PC-3 (cell line): ENCODE measurements around the gene SLC4A4. TPM values are rescaled to one million over a fixed set of nuclear protein-coding genes. Genes with fewer than 3 reads are reported as not detected.

Experiments
- ATAC-seq: fragments of 200-7000 bp; cut with Tn5 transposase; 2 replicates; pipeline ENCODE4 v1.9.1; 2020; ENCODE audit warnings: mild to moderate bottlenecking, moderate library complexity
- BruUV-seq: library from RNA; stranded (reverse); fragments of 400-500 nt; replicated peaks from 2 replicates; lab custom pipeline; 2021; lab: Mats Ljungman, UMichigan
- CTCF ChIA-PET: fragments of 300-600 bp; sonication (Branson Sonifier 250); formaldehyde crosslinking; loops from one replicate; lab custom pipeline; 2022; ENCODE audit warnings: antibody characterized with exemption; lab: Charles Lee
- POLR2A ChIA-PET: fragments of 300-600 bp; sonication (Branson Sonifier 250); formaldehyde crosslinking; loops from one replicate; lab custom pipeline; 2022; ENCODE audit warnings: antibody characterized with exemption; ENCODE audit not compliant: unreplicated experiment; lab: Charles Lee
- DNase-seq: peaks from one replicate; pipeline ENCODE4 v3.0.0-alpha.2; 2015
- H2AFZ ChIP-seq: fragments of 300-600 bp; sonication (generic); 2 replicates; pipeline ENCODE4 v1.6.0; 2016; ENCODE audit warnings: antibody characterized with exemption, low read length
- H3F3A ChIP-seq: fragments of 300-600 bp; sonication (generic); one replicate; pipeline ENCODE4 v1.6.0; 2017; ENCODE audit warnings: antibody characterized with exemption, low read length, control low read depth, mild to moderate bottlenecking; ENCODE audit not compliant: unreplicated experiment
- H3K27ac ChIP-seq: fragments of 300-600 bp; sonication (generic); 2 replicates; pipeline ENCODE4 v1.5.1; 2016; ENCODE audit warnings: mild to moderate bottlenecking, low read length
- H3K27me3 ChIP-seq: fragments of 300-600 bp; sonication (generic); 2 replicates; pipeline ENCODE4 v1.6.1; 2016; ENCODE audit warnings: low read length, mixed read lengths
- H3K36me3 ChIP-seq: fragments of 300-600 bp; sonication (generic); 2 replicates; pipeline ENCODE4 v1.6.1; 2016; ENCODE audit warnings: low read depth, mixed run types, low read length, mixed read lengths
- H3K4me1 ChIP-seq: fragments of 300-600 bp; sonication (generic); 2 replicates; pipeline ENCODE4 v1.5.1; 2016; ENCODE audit warnings: low read length; ENCODE audit not compliant: insufficient read depth
- H3K4me2 ChIP-seq: fragments of 300-600 bp; sonication (generic); 2 replicates; pipeline ENCODE4 v1.6.0; 2016; ENCODE audit warnings: low read length
- H3K4me3 ChIP-seq: fragments of 300-600 bp; sonication (generic); 2 replicates; pipeline ENCODE4 v1.5.1; 2016; ENCODE audit warnings: mild to moderate bottlenecking, low read length, mixed read lengths
- H3K79me2 ChIP-seq: fragments of 300-600 bp; sonication (generic); 2 replicates; pipeline ENCODE4 v1.6.1; 2017; ENCODE audit warnings: low read length, mixed read lengths
- H3K9ac ChIP-seq: fragments of 300-600 bp; sonication (generic); 2 replicates; pipeline ENCODE4 v1.6.0; 2016; ENCODE audit warnings: mild to moderate bottlenecking, low read length
- H3K9me2 ChIP-seq: fragments of 300-600 bp; sonication (generic); replicated peaks from 2 replicates; pipeline ENCODE4 v1.6.1; 2016; ENCODE audit warnings: mixed run types, low read length, mixed read lengths
- H3K9me3 ChIP-seq: fragments of 300-600 bp; sonication (generic); 2 replicates; pipeline ENCODE4 v1.6.1; 2016; ENCODE audit warnings: low read length, mixed read lengths
- H4K20me1 ChIP-seq: fragments of 300-600 bp; sonication (generic); 2 replicates; pipeline ENCODE4 v1.6.1; 2016; ENCODE audit warnings: low read length, mixed read lengths
- CTCF ChIP-seq: fragments of 300-600 bp; sonication (generic); conservative IDR thresholded peaks from 2 replicates; pipeline ENCODE4 v1.5.1; 2017; ENCODE audit warnings: antibody characterized with exemption, low read depth, mild to moderate bottlenecking, low read length
- EZH2 ChIP-seq: fragments of 300-600 bp; sonication (generic); IDR thresholded peaks from one replicate; pipeline ENCODE4 v1.6.1; 2017; ENCODE audit warnings: antibody characterized with exemption, mild to moderate bottlenecking, low read length; ENCODE audit not compliant: unreplicated experiment
- EZH2phosphoT487 ChIP-seq: fragments of 300-600 bp; sonication (generic); IDR thresholded peaks from 2 replicates; pipeline ENCODE4 v1.6.1; 2018; ENCODE audit warnings: mild to moderate bottlenecking, antibody characterized with exemption, low read length, borderline replicate concordance
- intact Hi-C: fragments of 100-400 bp; cut with micrococcal nuclease; formaldehyde crosslinking; loops from 2 replicates; pipeline ENCODE4 v1.9.0; 2023
- total RNA-seq: library from RNA; depleted of rRNA; stranded (reverse); fragments of >200 nt; gene quantifications from 2 replicates; pipeline ENCODE4 v1.2.3, GENCODE V29; 2014

The SLC4A4 gene
- total RNA-seq, 1 experiment from 2014 or later: 0.47 TPM

- no peaks in the 10 kb centered on the region for H3K9me3 ChIP-seq
- H3F3A ChIP-seq: no peaks in the 10 kb centered on the region
- H3K4me3 ChIP-seq: no peak overlapping the region
- no peak overlapping the region for H2AFZ ChIP-seq
- ChIA-PET CTCF (interaction anchor here (0.6 kb wide), 1 partner anchor 8 kb away, joined by 3 read pairs; no protein-coding TSS in a partner anchor), POLR2A (no interaction called here)
- intact Hi-C loops: no loop called here
- no peak for TF ChIP-seq EZH2
- no peak for TF ChIP-seq CTCF
- TF ChIP-seq EZH2phosphoT487: no peak
- H4K20me1 ChIP-seq: no peaks in the 10 kb centered on the region
- no peak overlapping the region for H3K27ac ChIP-seq
- no peak overlapping the region for H3K4me2 ChIP-seq
- no peaks in the 10 kb centered on the region for H3K79me2 ChIP-seq
- DNase-seq: peak; percentile 60
- BruUV-seq: no TSS peak
- no peaks in the 10 kb centered on the region for H3K36me3 ChIP-seq
- H3K9me2 ChIP-seq: no peaks in the 10 kb centered on the region
- no peak overlapping the region for H3K9ac ChIP-seq
- ATAC-seq: no peak; the same call in 1 of the 2 replicates
- H3K27me3 ChIP-seq: no peaks in the 10 kb centered on the region
- H3K4me1 ChIP-seq: peaks cover 17% of the 10 kb centered on the region
These were observed 4.3 kb upstream of the SLC4A4 start for GRCh38 chr4:71334465-71334882.

- Histone ChIP-seq H3K4me3 (no peak overlapping the region), H3K36me3 (no peaks in the 10 kb centered on the region), H3K27ac (no peak overlapping the region), H3K9ac (no peak overlapping the region), H3K9me3 (no peaks in the 10 kb centered on the region), H3K27me3 (no peaks in the 10 kb centered on the region), H3K4me1 (peaks cover 5% of the 10 kb centered on the region), H2AFZ (no peak overlapping the region), H3K4me2 (no peak overlapping the region), H3K79me2 (no peaks in the 10 kb centered on the region), H4K20me1 (no peaks in the 10 kb centered on the region), H3K9me2 (0 out of 2 replicates have a peak, but pooled peaks cover 4% of the 10 kb centered on the region), H3F3A (no peaks in the 10 kb centered on the region)
- DNase-seq (no peak), ATAC-seq (no peak)
- TF ChIP-seq CTCF (no peak), EZH2phosphoT487 (no peak), EZH2 (no peak)
- no TSS peak for BruUV-seq
- CTCF ChIA-PET: no interaction called here
- intact Hi-C loops: no loop called here
- POLR2A ChIA-PET: no interaction called here
These were observed 5.0 kb downstream of the SLC4A4 start for GRCh38 chr4:71343670-71344466.

GRCh38 chr4:71346710-71347109 lies 7.9 kb downstream of the SLC4A4 start:
- 0 out of 2 replicates have a peak, but pooled peaks cover 4% of the 10 kb centered on the region for H3K9me2 ChIP-seq
- ATAC-seq (no peak), DNase-seq (no peak)
- no peaks in the 10 kb centered on the region for H3K36me3 ChIP-seq
- H3F3A ChIP-seq: no peaks in the 10 kb centered on the region
- H2AFZ ChIP-seq: no peak overlapping the region
- no TSS peak for BruUV-seq
- H3K9me3 ChIP-seq: no peaks in the 10 kb centered on the region
- ChIA-PET CTCF (no interaction called here), POLR2A (no interaction called here)
- no peaks in the 10 kb centered on the region for H3K79me2 ChIP-seq
- no peak overlapping the region for H3K4me2 ChIP-seq
- H3K27me3 ChIP-seq: no peaks in the 10 kb centered on the region
- H3K27ac ChIP-seq: no peak overlapping the region
- H3K4me3 ChIP-seq: no peak overlapping the region
- intact Hi-C loops: no loop called here
- no peaks in the 10 kb centered on the region for H3K4me1 ChIP-seq
- H4K20me1 ChIP-seq: no peaks in the 10 kb centered on the region
- TF ChIP-seq EZH2: no peak
- no peak for TF ChIP-seq EZH2phosphoT487
- TF ChIP-seq CTCF: no peak
- no peak overlapping the region for H3K9ac ChIP-seq
